Gastrocnemius medialis (tissue), 4 donors: ENCODE data around the gene IDH3B.

Source experiments
- CTCF ChIP-seq, 5 experiments: fragments of 450-650 bp in 3 of 5; fragments of 200-600 bp in 2 of 5; sonication (generic) in 2 of 5; IDR thresholded peaks in 4 of 5; conservative IDR thresholded peaks in 1 of 5; 1 replicate in 4 of 5; 2 replicates in 1 of 5; pipeline ENCODE4 v1.5.1; 2016 to 2019; ENCODE audit warnings: antibody characterized with exemption in 5 of 5, mild to moderate bottlenecking in 3 of 5, moderate library complexity in 3 of 5
- POLR2A ChIP-seq, 2 donors: fragments of 450-650 bp; IDR thresholded peaks; one replicate each; pipeline ENCODE4 v1.6.1; 2017; ENCODE audit warnings: antibody characterized with exemption in 2 of 2, mild to moderate bottlenecking in 2 of 2, moderate library complexity in 2 of 2

GRCh38 chr20:2697768-2698167 is 33.8 kb upstream of the IDH3B start:
- no peak for TF ChIP-seq POLR2A (IDR thresholded peaks at IDR 0.05)
- no peak for TF ChIP-seq CTCF (IDR thresholded peaks at IDR 0.05 in 4 of 5, conservative IDR thresholded peaks at IDR 0.05 in 1 of 5)
